Stomach (tissue), 9 donors: ENCODE data around the gene COMMD1. TPM values are rescaled to one million over a fixed set of nuclear protein-coding genes. Genes with fewer than 3 reads are reported as not detected.
"Not testable (repeated sequence)": the region's sequence is repeated elsewhere in the genome, so short reads cannot be mapped to it uniquely, and the experiment has no call there.

ENCODE experiments used
- DNase-seq, 2 donors: peaks; one replicate each; pipeline versions ENCODE4 v3.0.0 to v3.0.0-alpha.2; 2013 to 2019
- H3K27ac ChIP-seq, 5 donors: fragments of 200-600 bp in 4 of 5; sonication (generic) in 4 of 5; one replicate each; pipeline ENCODE4 v1.5.1; 2013 to 2019; ENCODE audit warnings: mild to moderate bottlenecking in 1 of 5, moderate library complexity in 1 of 5
- H3K27me3 ChIP-seq, 3 donors: fragments of 200-600 bp; sonication (generic); one replicate each; pipeline ENCODE4 v1.5.1; 2017 to 2019; ENCODE audit warnings: mixed run types in 1 of 3
- H3K36me3 ChIP-seq, 4 donors: fragments of 200-600 bp; sonication (generic); 1 replicate in 3 of 4; 2 replicates in 1 of 4; pipeline ENCODE4 v1.5.1; 2016 to 2019
- H3K4me1 ChIP-seq, 4 donors: fragments of 200-600 bp; sonication (generic); one replicate each; pipeline ENCODE4 v1.5.1; 2016 to 2019
- H3K4me3 ChIP-seq, 4 donors: fragments of 200-600 bp; sonication (generic) in 3 of 4; one replicate each; pipeline ENCODE4 v1.5.1; 2016 to 2019; ENCODE audit warnings: mild to moderate bottlenecking in 1 of 4
- H3K9me3 ChIP-seq, 4 donors: fragments of 200-600 bp; sonication (generic); one replicate each; pipeline ENCODE4 v1.5.1; 2016 to 2019
- EP300 ChIP-seq: sonication (generic); formaldehyde crosslinking; IDR thresholded peaks from one replicate; pipeline ENCODE4 v1.6.1; 2017; ENCODE audit warnings: antibody characterized with exemption
- POLR2A ChIP-seq, 4 donors: fragments of 450-650 bp; IDR thresholded peaks; one replicate each; pipeline ENCODE4 v1.6.1; 2016; ENCODE audit warnings: antibody characterized with exemption in 4 of 4, control low read depth in 2 of 4, mild to moderate bottlenecking in 1 of 4, moderate library complexity in 1 of 4
- POLR2AphosphoS5 ChIP-seq, 3 donors: sonication (generic); formaldehyde crosslinking; IDR thresholded peaks; one replicate each; pipeline ENCODE4 v1.6.1; 2016; ENCODE audit warnings: antibody characterized with exemption in 3 of 3
- WGBS, 5 donors: extraction: QIAGEN DNeasy Blood & Tissue Kit in 3 of 5; methylation state at CpG; one replicate each; pipeline versions ENCODE4 v1.1.5 to v1.1.7; 2013 to 2018; 5-methylcytosine and 5-hydroxymethylcytosine counted together
- intact Hi-C: fragments of 100-400 bp; cut with DNase I; formaldehyde crosslinking; loops from one replicate; pipeline ENCODE4 v1.15.1; 2023; ENCODE audit warnings: low total_unique reads
- polyA plus RNA-seq, 3 donors: library from polyadenylated mRNA; stranded (reverse); fragments of 200-250 nt; gene quantifications; one replicate each; pipeline ENCODE4 v1.2.3, GENCODE V29; 2013
- total RNA-seq, 5 donors: library from RNA; depleted of rRNA; stranded (reverse); fragments of >200 nt; gene quantifications; one replicate each; pipeline versions ENCODE4 v1.1.0 to v1.2.3, GENCODE V29; 2014 to 2016
- TF ChIP-seq, protein P1 (sequence below), 7 experiments: fragments of 450-650 bp in 4 of 7; fragments of 200-600 bp in 3 of 7; sonication (generic) in 3 of 7; IDR thresholded peaks; one replicate each; pipeline ENCODE4 v1.5.1; 2016 to 2019; ENCODE audit warnings: antibody characterized with exemption in 7 of 7, control low read depth in 2 of 7, mild to moderate bottlenecking in 1 of 7
- donor health status: healthy with polysubstance abuse.
- donor health status: Bipolar disorder and iron deficiency.
- donor health status: healthy.

Gene COMMD1
- total and polyA plus RNA-seq, 8 donors, result 12.1 to 155 (median 47.4) TPM

DNA sequence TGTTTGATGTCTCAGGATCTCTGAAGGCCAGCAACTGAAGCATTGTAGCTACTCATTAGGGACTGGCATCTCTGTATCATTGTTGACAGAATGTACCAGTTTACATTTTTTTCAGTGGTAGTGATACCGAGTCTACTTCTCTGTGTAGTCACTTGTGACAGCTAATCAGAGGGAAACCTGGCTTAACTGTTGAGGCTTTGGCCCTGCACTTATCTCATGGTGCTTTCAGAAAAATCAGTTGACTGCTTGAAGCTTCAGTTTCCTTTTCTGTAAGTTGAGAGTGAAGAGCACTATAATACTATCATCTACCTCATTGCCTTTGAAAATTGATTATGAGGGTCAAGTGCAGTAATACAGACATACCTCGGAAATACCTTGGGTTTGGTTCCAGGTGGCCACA is 90.0 kb downstream of the COMMD1 start:
- TF ChIP-seq POLR2A (IDR thresholded peaks at IDR 0.05), result no peak
- TF ChIP-seq EP300, result no peak
- TF ChIP-seq, protein P1, sequence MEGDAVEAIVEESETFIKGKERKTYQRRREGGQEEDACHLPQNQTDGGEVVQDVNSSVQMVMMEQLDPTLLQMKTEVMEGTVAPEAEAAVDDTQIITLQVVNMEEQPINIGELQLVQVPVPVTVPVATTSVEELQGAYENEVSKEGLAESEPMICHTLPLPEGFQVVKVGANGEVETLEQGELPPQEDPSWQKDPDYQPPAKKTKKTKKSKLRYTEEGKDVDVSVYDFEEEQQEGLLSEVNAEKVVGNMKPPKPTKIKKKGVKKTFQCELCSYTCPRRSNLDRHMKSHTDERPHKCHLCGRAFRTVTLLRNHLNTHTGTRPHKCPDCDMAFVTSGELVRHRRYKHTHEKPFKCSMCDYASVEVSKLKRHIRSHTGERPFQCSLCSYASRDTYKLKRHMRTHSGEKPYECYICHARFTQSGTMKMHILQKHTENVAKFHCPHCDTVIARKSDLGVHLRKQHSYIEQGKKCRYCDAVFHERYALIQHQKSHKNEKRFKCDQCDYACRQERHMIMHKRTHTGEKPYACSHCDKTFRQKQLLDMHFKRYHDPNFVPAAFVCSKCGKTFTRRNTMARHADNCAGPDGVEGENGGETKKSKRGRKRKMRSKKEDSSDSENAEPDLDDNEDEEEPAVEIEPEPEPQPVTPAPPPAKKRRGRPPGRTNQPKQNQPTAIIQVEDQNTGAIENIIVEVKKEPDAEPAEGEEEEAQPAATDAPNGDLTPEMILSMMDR (IDR thresholded peaks at IDR 0.05), result no peak
- no peak for TF ChIP-seq POLR2AphosphoS5 (IDR thresholded peaks at IDR 0.05)
- Histone ChIP-seq H3K4me3 (no peak overlapping the region), H3K9me3 (no peaks in the 10 kb centered on the region), H3K27me3 (no peaks in the 10 kb centered on the region), H3K4me1 (peaks cover 0 to 10% (median 3%) of the 10 kb centered on the region in 4 donors), H3K27ac (no peak overlapping the region), H3K36me3 (no peaks in the 10 kb centered on the region)
- DNase-seq, result no peak
- intact Hi-C loops, result loop anchor here (10.0 kb wide), 1 partner anchor 419 kb away; no protein-coding TSS in a partner anchor
- 51 to 73% (median 54%) methylated on average over 2 of the region's 2 CpGs for WGBS, 5 donors

DNA sequence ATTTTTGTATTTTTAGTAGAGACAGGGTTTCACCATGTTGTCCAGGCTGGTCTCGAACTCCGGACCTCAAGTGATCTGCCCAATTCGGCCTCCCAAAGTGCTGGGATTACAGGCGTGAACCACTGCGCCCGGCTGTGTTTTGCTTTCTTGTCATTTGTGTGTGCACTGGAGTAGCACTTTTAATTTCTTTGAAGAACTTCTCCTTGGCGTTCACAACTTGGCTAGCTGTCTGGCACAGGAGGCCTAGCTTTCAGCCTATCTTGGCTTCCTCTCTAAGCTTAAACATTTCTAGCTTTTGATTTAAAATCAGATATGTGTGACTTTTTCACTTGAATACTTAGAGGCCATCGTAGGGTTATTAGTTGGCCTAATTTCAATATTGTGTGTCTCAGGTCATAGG is 93.0 kb downstream of the COMMD1 start:
- Histone ChIP-seq H3K36me3 (peaks cover 0 to 20% (median 11%) of the 10 kb centered on the region in 4 donors), H3K27ac (no peak overlapping the region), H3K4me3 (no peak overlapping the region), H3K9me3 (no peaks in the 10 kb centered on the region), H3K27me3 (no peaks in the 10 kb centered on the region), H3K4me1 (peaks cover 0 to 10% (median 3%) of the 10 kb centered on the region in 4 donors)
- TF ChIP-seq, protein P1 (IDR thresholded peaks at IDR 0.05), result no peak
- TF ChIP-seq POLR2A (IDR thresholded peaks at IDR 0.05), result no peak
- no peak for TF ChIP-seq POLR2AphosphoS5 (IDR thresholded peaks at IDR 0.05)
- intact Hi-C loops, result loop anchor here (10.0 kb wide), 1 partner anchor 416 kb away; no protein-coding TSS in a partner anchor
- DNase-seq, result no peak
- 78 to 87% (median 80%) methylated on average over 8 of the region's 8 CpGs for WGBS, 5 donors

DNA sequence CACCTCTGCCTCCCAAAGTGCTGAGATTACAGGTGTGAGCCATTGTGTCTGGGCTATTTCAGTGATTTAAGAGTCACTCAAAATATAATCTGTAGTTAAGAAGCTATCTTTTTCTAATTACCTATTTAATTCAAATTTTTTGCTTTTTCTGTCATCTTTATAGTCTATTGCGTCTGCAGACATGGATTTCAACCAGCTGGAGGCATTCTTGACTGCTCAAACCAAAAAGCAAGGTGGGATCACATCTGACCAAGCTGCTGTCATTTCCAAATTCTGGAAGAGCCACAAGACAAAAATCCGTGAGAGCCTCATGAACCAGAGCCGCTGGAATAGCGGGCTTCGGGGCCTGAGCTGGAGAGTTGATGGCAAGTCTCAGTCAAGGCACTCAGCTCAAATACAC is 95.1 kb downstream of the COMMD1 start:
- H3K9me3 ChIP-seq, result no peaks in the 10 kb centered on the region
- no peaks in the 10 kb centered on the region for H3K27me3 ChIP-seq
- peaks cover 0 to 7% (median under 1%) of the 10 kb centered on the region in 4 donors for H3K4me1 ChIP-seq
- TF ChIP-seq, protein P1 (IDR thresholded peaks at IDR 0.05), result no peak
- TF ChIP-seq POLR2AphosphoS5 (IDR thresholded peaks at IDR 0.05), result no peak
- TF ChIP-seq EP300, result no peak
- no peak for TF ChIP-seq POLR2A (IDR thresholded peaks at IDR 0.05)
- no peak overlapping the region for H3K4me3 ChIP-seq
- 91 to 98% (median 97%) methylated on average over 5 of the region's 5 CpGs for WGBS, 5 donors
- no peak for DNase-seq
- no peak overlapping the region for H3K27ac ChIP-seq
- peaks cover 0 to 28% (median 11%) of the 10 kb centered on the region in 4 donors for H3K36me3 ChIP-seq
- intact Hi-C loops, result no loop called here

DNA sequence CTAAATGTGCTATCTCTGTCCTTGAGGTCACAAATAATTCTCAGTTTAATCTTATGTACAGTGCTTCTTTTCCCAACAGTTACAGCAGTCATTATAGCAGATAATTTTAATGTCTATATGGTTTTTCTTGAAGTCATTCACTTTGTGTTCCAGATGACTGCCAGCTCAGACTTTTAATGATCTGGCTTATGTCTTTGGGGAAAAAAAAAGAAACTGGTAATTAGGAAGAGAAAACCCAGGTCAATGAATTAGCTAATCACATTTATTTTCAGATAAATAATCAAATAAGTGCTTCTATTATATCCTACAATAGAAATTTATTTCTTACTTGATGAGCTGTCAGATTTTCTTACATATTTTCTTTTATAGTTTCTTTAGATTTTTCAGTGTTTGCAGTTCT is 96.0 kb downstream of the COMMD1 start:
- Histone ChIP-seq H3K4me1 (peaks cover 0 to 7% (median 0%) of the 10 kb centered on the region in 4 donors), H3K36me3 (peaks cover 0 to 28% (median 11%) of the 10 kb centered on the region in 4 donors), H3K9me3 (no peaks in the 10 kb centered on the region), H3K27me3 (no peaks in the 10 kb centered on the region), H3K4me3 (no peak overlapping the region), H3K27ac (no peak overlapping the region)
- no peak for DNase-seq
- TF ChIP-seq POLR2AphosphoS5 (IDR thresholded peaks at IDR 0.05) (no peak), POLR2A (IDR thresholded peaks at IDR 0.05) (no peak), EP300 (no peak)
- TF ChIP-seq, protein P1 (IDR thresholded peaks at IDR 0.05), result no peak
- intact Hi-C loops, result no loop called here

DNA sequence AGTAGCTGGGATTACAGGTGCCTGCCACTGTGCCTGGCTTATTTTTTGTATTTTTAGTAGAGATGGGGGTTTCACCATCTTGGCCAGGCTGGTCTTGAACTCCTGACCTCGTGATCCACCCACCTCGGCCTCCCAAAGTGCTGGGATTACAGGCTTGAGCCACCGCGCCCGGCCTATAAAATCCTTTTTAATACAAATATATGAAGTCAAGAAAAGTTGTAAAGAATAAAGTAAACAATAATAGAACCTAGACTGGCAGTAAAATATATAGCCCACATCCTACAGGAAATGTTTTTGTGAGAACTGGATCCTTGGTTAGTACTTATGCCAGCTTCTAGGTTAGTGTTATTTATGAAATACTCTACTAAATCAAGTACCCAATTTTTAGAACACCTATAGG is 99.0 kb downstream of the COMMD1 start:
- H3K27ac ChIP-seq, H3K27me3 ChIP-seq, H3K4me1 ChIP-seq, H3K9me3 ChIP-seq, intact Hi-C loops, DNase-seq, H3K4me3 ChIP-seq: not testable (repeated sequence)
- 90 to 94% (median 92%) methylated on average over 5 of the region's 5 CpGs for WGBS, 5 donors
- peaks cover 0 to 28% (median 11%) of the 10 kb centered on the region in 4 donors for H3K36me3 ChIP-seq
